ENCODE data around the gene CACFD1.

Gene CACFD1

DNA sequence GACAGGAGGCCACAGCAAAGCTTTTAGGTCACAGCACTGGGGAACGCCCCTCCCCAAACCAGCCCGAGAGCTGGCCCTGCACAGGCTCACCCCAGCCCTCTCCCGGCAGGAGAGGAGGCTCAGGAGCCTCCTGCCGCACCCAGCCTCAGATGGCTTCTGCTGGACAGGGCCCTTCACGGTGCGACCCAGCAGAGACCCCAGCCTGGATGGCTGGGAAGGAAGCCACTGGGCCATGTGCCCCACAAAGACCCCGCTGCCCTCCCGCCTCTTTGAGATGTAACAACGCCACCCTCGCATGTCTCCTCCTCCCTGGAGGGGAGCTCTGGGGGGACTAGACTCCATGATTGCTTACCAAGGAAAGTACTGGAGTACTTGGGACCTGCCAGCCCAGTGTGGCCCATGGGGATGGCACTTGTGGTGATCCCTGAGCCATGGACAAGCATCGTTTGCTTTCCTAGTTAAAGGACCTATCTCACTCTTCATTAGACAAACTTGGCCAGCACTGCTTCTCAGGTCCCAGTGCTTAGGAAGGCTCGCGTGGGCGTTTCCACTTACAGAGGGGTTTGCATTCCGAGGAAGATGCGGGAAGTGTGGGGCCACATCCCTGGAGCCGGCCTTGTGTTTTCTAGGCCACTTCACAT, 56.0 kb downstream of the CACFD1 start:
- DNase-seq (ENCODE audit: low read depth, low spot score), result no peak

DNA sequence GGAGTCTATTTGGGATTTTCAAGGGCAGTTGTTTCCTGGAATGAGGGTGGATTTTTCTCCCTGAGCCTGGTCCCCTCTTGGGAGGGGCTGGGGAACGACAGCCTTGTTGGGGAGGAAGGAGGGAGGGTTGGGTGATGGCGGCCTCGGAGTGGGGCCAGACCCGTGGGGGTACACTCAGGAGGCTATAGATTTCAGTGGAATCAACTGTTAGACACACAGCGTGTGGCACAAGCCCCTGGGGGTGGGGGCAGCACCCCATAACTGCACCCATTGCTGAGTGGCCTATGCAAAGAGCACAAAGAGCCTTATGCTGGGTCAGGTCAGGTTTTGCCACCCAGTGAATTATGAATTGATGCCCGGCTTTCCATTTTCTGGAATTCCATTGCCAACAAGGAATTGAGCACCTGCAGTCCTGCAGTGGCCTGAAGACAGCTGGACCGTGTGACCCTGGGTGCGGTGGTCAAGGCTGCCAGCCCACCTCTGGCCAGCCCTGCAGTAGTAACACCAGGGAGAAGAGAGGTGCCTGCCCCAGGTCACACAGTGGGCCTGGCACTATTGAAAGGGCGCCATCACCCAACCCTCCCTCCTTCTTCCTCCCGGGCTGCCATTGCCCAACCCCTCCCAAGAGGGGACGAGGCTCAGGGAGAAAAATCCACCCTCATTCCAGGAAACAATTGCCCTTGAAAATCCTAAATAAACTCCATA, 56.6 kb downstream of the CACFD1 start:
- no peak for DNase-seq (ENCODE audit: low read depth, low spot score)

- DNase-seq (ENCODE audit: low read depth, low spot score), result no peak
Measured at GRCh38 chr9:133516961-133517350, 57.2 kb downstream of the CACFD1 start.

DNA sequence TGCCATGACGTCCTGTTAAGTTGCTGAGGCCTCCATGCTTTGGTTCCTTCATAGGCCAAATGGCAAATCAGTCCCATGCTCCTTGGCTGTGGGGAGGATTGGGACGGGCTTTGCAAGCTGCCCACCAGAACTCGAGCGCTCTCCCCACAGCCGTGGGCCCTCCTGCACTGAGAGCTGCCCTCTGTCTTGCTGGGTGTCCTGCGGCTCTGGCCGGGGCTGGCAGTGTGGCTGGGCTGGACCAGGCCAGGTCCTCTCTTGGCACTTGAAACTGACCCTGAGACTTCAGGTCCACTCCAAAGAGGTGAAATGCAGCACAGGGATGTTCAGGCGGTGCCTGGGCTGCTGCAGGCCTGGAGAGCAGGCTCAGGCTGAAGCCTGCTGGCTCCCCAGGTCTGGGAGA, 57.9 kb downstream of the CACFD1 start:
- no peak for DNase-seq (ENCODE audit: low read depth, low spot score)

GRCh38 chr9:133518200-133518599, 58.4 kb downstream of the CACFD1 start:
- DNase-seq (ENCODE audit: low read depth, low spot score), result no peak

GRCh38 chr9:133518706-133519449, 59.1 kb downstream of the CACFD1 start:
- DNase-seq (ENCODE audit: low read depth, low spot score), result no peak

DNA sequence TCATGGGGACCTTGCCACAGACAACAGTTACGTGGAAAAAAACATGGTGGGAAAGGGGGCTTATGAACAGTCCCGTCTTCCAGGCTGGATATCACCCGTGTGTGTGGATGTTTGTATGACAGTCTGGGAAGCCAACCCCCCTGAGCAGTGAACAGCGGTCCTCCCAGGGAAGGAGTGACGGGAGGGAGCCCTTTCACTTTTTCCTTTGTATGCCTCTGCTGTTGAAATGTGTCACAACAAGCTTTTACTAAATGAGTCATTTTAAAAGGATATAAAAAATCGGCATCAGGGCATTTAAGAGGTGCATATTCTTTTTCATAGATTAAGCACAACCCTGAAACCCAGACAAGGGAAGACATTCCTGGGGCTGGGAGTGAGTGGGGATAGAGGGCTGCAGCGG, 59.9 kb downstream of the CACFD1 start:
- DNase-seq (ENCODE audit: low read depth, low spot score), result no peak

DNA sequence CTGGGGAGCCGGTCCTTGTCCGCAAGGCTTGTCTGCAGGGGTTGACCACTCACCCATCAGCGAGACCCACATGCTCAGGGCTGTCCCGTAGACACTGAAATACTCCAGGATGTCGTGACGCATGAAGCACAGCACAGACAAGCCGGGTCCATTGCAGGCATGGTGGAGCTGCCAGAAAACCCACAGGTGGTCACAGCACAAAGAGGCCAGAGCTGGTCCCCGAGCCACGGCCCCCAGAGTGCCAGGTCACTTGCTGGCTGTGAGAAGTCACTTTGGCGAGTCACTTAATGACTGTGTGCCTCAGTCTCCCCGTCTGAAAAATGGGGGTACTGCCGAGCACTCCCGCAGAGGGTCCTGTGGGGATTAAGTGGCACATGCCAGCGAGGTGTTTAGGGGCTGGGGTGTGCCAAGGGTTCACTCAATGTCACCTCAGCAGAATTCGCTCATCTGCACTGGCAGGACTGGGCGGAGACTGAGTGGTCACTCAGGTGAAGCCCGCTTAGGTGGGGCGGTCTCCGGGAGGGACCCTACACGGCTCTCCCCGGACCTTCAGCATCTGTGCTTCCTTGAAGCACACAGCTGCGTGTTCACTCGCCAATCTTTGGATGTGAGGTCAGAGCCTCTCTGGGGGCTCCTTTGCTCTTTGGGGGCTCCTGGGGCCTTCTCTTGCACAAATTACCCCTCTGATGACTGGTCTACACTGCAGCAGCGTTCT, 60.5 kb downstream of the CACFD1 start:
- no peak for DNase-seq (ENCODE audit: low read depth, low spot score)

All from activated CD4-positive, CD25-positive, alpha-beta regulatory T cell treated with anti-CD3 and anti-CD28 coated beads, Interleukin-2, amount 50 U/mL, for 16 hours (primary cell).